HCT116 (cell line): ENCODE data around the gene NKX1-1. TPM values are rescaled to one million over a fixed set of nuclear protein-coding genes. Genes with fewer than 3 reads are reported as not detected.

Experiments used
- ATAC-seq: fragments of 200-7000 bp; cut with Tn5 transposase; 2 replicates; pipeline ENCODE4 v1.9.1; 2020; ENCODE audit warnings: mild to moderate bottlenecking, moderate library complexity
- BruUV-seq: library from RNA; stranded (reverse); fragments of 400-500 nt; replicated peaks from 2 replicates; lab custom pipeline; 2021; lab: Mats Ljungman, UMichigan
- CTCF ChIA-PET: fragments of 300-600 bp; sonication (Branson Sonifier 250); formaldehyde crosslinking; loops from one replicate; lab custom pipeline; 2021; ENCODE audit warnings: antibody characterized with exemption; lab: Charles Lee
- POLR2A ChIA-PET: fragments of 300-600, 350-600 bp; sonication (Branson Sonifier 250); formaldehyde crosslinking; loops from one replicate; lab custom pipeline; 2021; ENCODE audit warnings: antibody characterized with exemption; lab: Charles Lee
- RAD21 ChIA-PET, 2 experiments: fragments of 300-600 bp; sonication (Branson Sonifier 250); formaldehyde crosslinking; loops; one replicate each; lab custom pipeline; 2023; ENCODE audit warnings: low total read pairs in 2 of 2; ENCODE audit not compliant: uncharacterized antibody in 2 of 2, unreplicated experiment in 2 of 2, low non-redundant PET in 1 of 2; lab: Charles Lee
- DNase-seq: peaks from one replicate; pipeline ENCODE4 v3.0.0-alpha.2; 2010; ENCODE audit warnings: low read depth, low spot score
- H2AFZ ChIP-seq: fragments of 200-600 bp; shearing (Covaris generic), sonication (generic); 2 replicates; pipeline ENCODE4 v1.6.1; 2017; ENCODE audit warnings: low read depth, mixed run types, mixed read lengths, antibody characterized with exemption, low read length; ENCODE audit not compliant: poor library complexity, severe bottlenecking
- H3K27ac ChIP-seq: 2 replicates; pipeline ENCODE4 v1.5.1; 2012; ENCODE audit warnings: low read depth, low read length
- H3K27me3 ChIP-seq: fragments of 200-600 bp; sonication (generic); 2 replicates; pipeline ENCODE4 v1.6.1; 2016; ENCODE audit warnings: mixed run types, low read length, mixed read lengths; ENCODE audit not compliant: insufficient read depth
- H3K36me3 ChIP-seq, 2 experiments: fragments of 200-500 bp in 1 of 2; fragments of 200-600 bp in 1 of 2; sonication (Bioruptor generic) in 1 of 2; sonication (generic) in 1 of 2; 2 replicates each; pipeline versions ENCODE4 v1.5.1 to v1.6.1; 2014 to 2016; ENCODE audit warnings: low read length in 2 of 2, inconsistent platforms in 1 of 2, mixed read lengths in 1 of 2, mixed run types in 1 of 2; ENCODE audit not compliant: insufficient read depth in 2 of 2, control insufficient read depth in 1 of 2
- H3K4me1 ChIP-seq, 2 experiments: fragments of 200-600 bp in 1 of 2; sonication (generic) in 1 of 2; 2 replicates each; pipeline versions ENCODE4 v1.5.1 to v1.6.1; 2012 to 2017; ENCODE audit warnings: low read length in 2 of 2, inconsistent platforms in 1 of 2, mild to moderate bottlenecking in 1 of 2, mixed read lengths in 1 of 2, mixed run types in 1 of 2, moderate library complexity in 1 of 2; ENCODE audit not compliant: insufficient read depth in 2 of 2, control insufficient read depth in 1 of 2
- H3K4me2 ChIP-seq: fragments of 200-600 bp; sonication (generic); 2 replicates; pipeline ENCODE4 v1.6.1; 2017; ENCODE audit warnings: mixed run types, low read length, mixed read lengths
- H3K4me3 ChIP-seq, 2 experiments: fragments of 200-600 bp in 1 of 2; sonication (generic) in 1 of 2; replicated peaks in 1 of 2; 2 replicates each; pipeline ENCODE4 v1.5.1; 2011 to 2016; ENCODE audit warnings: low read length in 2 of 2, control low read depth in 1 of 2, low read depth in 1 of 2, mild to moderate bottlenecking in 1 of 2, mixed read lengths in 1 of 2, mixed run types in 1 of 2
- H3K79me2 ChIP-seq: fragments of 200-600 bp; sonication (generic); 2 replicates; pipeline ENCODE4 v1.6.1; 2017; ENCODE audit warnings: mild to moderate bottlenecking, mixed run types, low read length, moderate library complexity, mixed read lengths; ENCODE audit not compliant: insufficient read depth
- H3K9ac ChIP-seq: fragments of 200-600 bp; sonication (generic); 2 replicates; pipeline ENCODE4 v1.6.1; 2016; ENCODE audit warnings: low read length, mixed read lengths
- H3K9me2 ChIP-seq: fragments of 200-600 bp; sonication (generic), shearing (Covaris generic); 2 replicates; pipeline ENCODE4 v1.6.1; 2017; ENCODE audit warnings: mixed run types, mild to moderate bottlenecking, moderate library complexity; ENCODE audit not compliant: insufficient read depth
- H3K9me3 ChIP-seq, 2 experiments: fragments of 200-500 bp in 1 of 2; fragments of 200-600 bp in 1 of 2; sonication (Bioruptor generic) in 1 of 2; sonication (generic) in 1 of 2; 2 replicates each; pipeline ENCODE4 v1.6.1; 2014 to 2017; ENCODE audit warnings: low read length in 2 of 2, mixed read lengths in 2 of 2, inconsistent platforms in 1 of 2, low read depth in 1 of 2, mild to moderate bottlenecking in 1 of 2, mixed run types in 1 of 2, moderate library complexity in 1 of 2; ENCODE audit not compliant: control insufficient read depth in 1 of 2, insufficient read depth in 1 of 2
- H4K20me1 ChIP-seq: fragments of 200-600 bp; sonication (generic), shearing (Covaris generic); 2 replicates; pipeline ENCODE4 v1.6.1; 2017; ENCODE audit warnings: mixed run types, mild to moderate bottlenecking, moderate library complexity; ENCODE audit not compliant: insufficient read depth
- CTCF ChIP-seq, 3 experiments: fragments of 200-600 bp in 1 of 3; sonication (generic) in 1 of 3; IDR thresholded peaks in 2 of 3; conservative IDR thresholded peaks in 1 of 3; 2 replicates each; pipeline ENCODE4 v1.5.1; 2012 to 2017; ENCODE audit warnings: low read depth in 2 of 3, low read length in 2 of 3, antibody characterized with exemption in 1 of 3, borderline replicate concordance in 1 of 3, control low read depth in 1 of 3, mild to moderate bottlenecking in 1 of 3, mixed read lengths in 1 of 3, mixed run types in 1 of 3, moderate library complexity in 1 of 3; ENCODE audit not compliant: insufficient read depth in 1 of 3
- MAX ChIP-seq: IDR thresholded peaks from 2 replicates; pipeline ENCODE4 v1.6.1; 2012
- REST ChIP-seq: IDR thresholded peaks from 2 replicates; pipeline ENCODE4 v1.6.1; 2012; ENCODE audit warnings: low read depth
- intact Hi-C: fragments of 100-400 bp; cut with micrococcal nuclease; formaldehyde crosslinking; loops from 2 replicates; pipeline ENCODE4 v1.10.0; 2022
- total RNA-seq: library from RNA; stranded (reverse); gene quantifications from one replicate; pipeline ENCODE4 v1.2.1, GENCODE V29; 2021; ENCODE audit not compliant: unreplicated experiment

Gene NKX1-1
- total RNA-seq, 1 experiment from 2014 or later: not detected

- ATAC-seq (peak; percentile 66), DNase-seq (no peak)
- no peaks in the 10 kb centered on the region for H3K4me1 ChIP-seq
- TF ChIP-seq REST: no peak
- TF ChIP-seq CTCF (IDR thresholded peaks at IDR 0.05 in 2 of 3, conservative IDR thresholded peaks at IDR 0.05 in 1 of 3; ENCODE audit: borderline replicate concordance in 1 of 3, insufficient read depth in 1 of 3, low read depth in 2 of 3, low read length in 2 of 3): peak in 1 of 3 experiments; percentile 4; a peak in 1 of 6 replicates
- TF ChIP-seq MAX: no peak
- no peaks in the 10 kb centered on the region for H3K79me2 ChIP-seq
- ChIA-PET RAD21 (no interaction called here), POLR2A (no interaction called here), CTCF (no interaction called here)
- H3K27ac ChIP-seq: no peak overlapping the region
- H3K9ac ChIP-seq: no peak overlapping the region
- no peaks in the 10 kb centered on the region for H3K27me3 ChIP-seq
- BruUV-seq: no TSS peak
- no peaks in the 10 kb centered on the region for H3K9me3 ChIP-seq
- H3K9me2 ChIP-seq: no peaks in the 10 kb centered on the region
- H3K4me2 ChIP-seq: no peak overlapping the region
- intact Hi-C loops: no loop called here
- H2AFZ ChIP-seq: no peak overlapping the region
- no peak overlapping the region for H3K4me3 ChIP-seq
- H3K36me3 ChIP-seq: no peaks in the 10 kb centered on the region
- no peaks in the 10 kb centered on the region for H4K20me1 ChIP-seq
These were observed 37.7 kb downstream of the NKX1-1 start for GRCh38 chr4:1368421-1369090.
